Natural killer cell (primary cell): ENCODE measurements around the gene C12orf76. TPM values are rescaled to one million over a fixed set of nuclear protein-coding genes. Genes with fewer than 3 reads are reported as not detected.
A peak's percentile ranks its signal among the peaks of the same experiment; 100 is the strongest.

Experiments
- ATAC-seq, 3 donors: fragments of 150-1000 bp in 2 of 3; fragments of 200-7000 bp in 1 of 3; cut with Tn5 transposase; 1 replicate in 1 of 3; 2 replicates in 2 of 3; pipeline ENCODE4 v1.10.0; 2021; ENCODE audit warnings: mild to moderate bottlenecking in 2 of 3, moderate library complexity in 2 of 3
- DNase-seq, 2 donors: peaks; one replicate each; pipeline versions ENCODE4 v3.0.0 to v3.0.0-alpha.2; 2013 to 2021; ENCODE audit warnings: mixed read lengths in 1 of 2
- H3K27ac ChIP-seq: one replicate; pipeline ENCODE4 v1.5.1; 2013; ENCODE audit warnings: mild to moderate bottlenecking, low read length
- H3K27me3 ChIP-seq: one replicate; pipeline ENCODE4 v1.6.1; 2013; ENCODE audit warnings: low read length; ENCODE audit not compliant: control insufficient read depth, insufficient read depth
- H3K36me3 ChIP-seq: one replicate; pipeline ENCODE4 v1.6.1; 2013; ENCODE audit warnings: low read length; ENCODE audit not compliant: control insufficient read depth, insufficient read depth
- H3K4me1 ChIP-seq: one replicate; pipeline ENCODE4 v1.6.1; 2013; ENCODE audit warnings: low read length; ENCODE audit not compliant: control insufficient read depth, insufficient read depth
- H3K4me3 ChIP-seq: one replicate; pipeline ENCODE4 v1.5.1; 2013; ENCODE audit warnings: low read length
- H3K9me3 ChIP-seq: one replicate; pipeline ENCODE4 v1.6.1; 2013; ENCODE audit warnings: low read length; ENCODE audit not compliant: control insufficient read depth, insufficient read depth
- H3K27ac Mint-ChIP-seq, 2 donors: one replicate each; pipeline ENCODE4 v1.8.0; 2022; ENCODE audit warnings: mild to moderate bottlenecking in 2 of 2, mixed read lengths in 2 of 2, moderate library complexity in 1 of 2
- H3K27me3 Mint-ChIP-seq, 2 donors: one replicate each; pipeline ENCODE4 v1.8.0; 2022; ENCODE audit warnings: low read depth in 2 of 2, mixed read lengths in 2 of 2
- H3K36me3 Mint-ChIP-seq: one replicate; pipeline ENCODE4 v1.8.0; 2022; ENCODE audit warnings: mixed read lengths
- H3K4me1 Mint-ChIP-seq, 2 donors: one replicate each; pipeline ENCODE4 v1.8.0; 2022; ENCODE audit warnings: mixed read lengths in 2 of 2
- H3K4me3 Mint-ChIP-seq: one replicate; pipeline ENCODE4 v1.8.0; 2022; ENCODE audit warnings: mild to moderate bottlenecking, moderate library complexity, mixed read lengths
- H3K9me3 Mint-ChIP-seq, 2 donors: one replicate each; pipeline ENCODE4 v1.8.0; 2022; ENCODE audit warnings: mixed read lengths in 2 of 2
- CTCF ChIP-seq: fragments of 200-600 bp; IDR thresholded peaks from one replicate; pipeline ENCODE4 v1.8.0; 2022; ENCODE audit warnings: antibody characterized with exemption
- WGBS: methylation state at CpG from one replicate; pipeline ENCODE4 v1.1.7; 2013; ENCODE audit warnings: missing lambda C conversion rate; ENCODE audit not compliant: insufficient coverage; 5-methylcytosine and 5-hydroxymethylcytosine counted together
- intact Hi-C: fragments of 100-400 bp; cut with micrococcal nuclease; formaldehyde crosslinking; loops from one replicate; pipeline ENCODE4 v1.14.2; 2022
- total RNA-seq, 4 donors: library from RNA; stranded (reverse); fragments of 120-200 nt in 1 of 4; gene quantifications; one replicate each; pipeline versions ENCODE4 v1.2.3 to v1.2.4, GENCODE V29; 2013 to 2022

The C12orf76 gene
- total RNA-seq, 3 donors from 2014 or later (not counting 1 experiment from before 2014, with no cell fraction given): 9.9 to 12.1 (median 10.9) TPM

GRCh38 chr12:109998904-109999648, 49.2 kb downstream of the C12orf76 start, which contains the start of gene ANKRD13A:
ANKRD13A (plus strand) TSS chr12:109999430; CDS start chr12:109999689, 259 bp downstream.
- intact Hi-C loops: loop anchor here (5.0 to 10.0 kb wide), 5 partner anchors 48 to 427 kb away; partner anchors contain the start of genes C12orf76, FAM222A, GLTP and MMAB
- Histone ChIP-seq H3K4me3 (peak within 1 kb of the TSS; percentile 89), H3K27ac (peak within 1 kb of the TSS; percentile 96), H3K4me1 (peaks cover 49% of the 10 kb centered on the region), H3K36me3 (peaks cover 2% of the 10 kb centered on the region), H3K27me3 (no peaks in the 10 kb centered on the region), H3K9me3 (no peaks in the 10 kb centered on the region)
- DNase-seq (peak; percentile 83 to 96), ATAC-seq (peak; percentile 75 to 91 (median 79))
- no peak for TF ChIP-seq CTCF
- Mint-ChIP-seq H3K9me3 (no peaks in the 10 kb centered on the region), H3K27ac (peak within 1 kb of the TSS; percentile 93 to 96), H3K36me3 (no peaks in the 10 kb centered on the region), H3K27me3 (no peaks in the 10 kb centered on the region), H3K4me3 (peak within 1 kb of the TSS; percentile 97), H3K4me1 (peaks cover 46 to 67% of the 10 kb centered on the region in 2 donors)
- under 1% methylated on average over 62 of the region's 62 CpGs for WGBS

GRCh38 chr12:109998241-109998903, 50.0 kb downstream of the C12orf76 start:
- H3K27me3 ChIP-seq: no peaks in the 10 kb centered on the region
- H3K36me3 ChIP-seq: peaks cover under 1% of the 10 kb centered on the region
- H3K4me1 ChIP-seq: peaks cover 42% of the 10 kb centered on the region
- Mint-ChIP-seq H3K4me1 (peaks cover 47 to 69% of the 10 kb centered on the region in 2 donors), H3K27me3 (no peaks in the 10 kb centered on the region), H3K4me3 (peak overlapping the region; percentile 91), H3K27ac (peak overlapping the region; percentile 93 to 96), H3K9me3 (no peaks in the 10 kb centered on the region), H3K36me3 (no peaks in the 10 kb centered on the region)
- H3K4me3 ChIP-seq: peak overlapping the region; percentile 89
- 60% methylated on average over 8 of the region's 9 CpGs for WGBS
- DNase-seq (peak in 1 of 2 donors; percentile 21), ATAC-seq (no peak)
- TF ChIP-seq CTCF: no peak
- peak overlapping the region; percentile 96 for H3K27ac ChIP-seq
- no peaks in the 10 kb centered on the region for H3K9me3 ChIP-seq
- intact Hi-C loops: loop anchor here (5.0 to 10.0 kb wide), 5 partner anchors 49 to 426 kb away; partner anchors contain the start of genes C12orf76, FAM222A, GLTP and MMAB

- no peaks in the 10 kb centered on the region for H3K36me3 Mint-ChIP-seq
- H3K27me3 Mint-ChIP-seq: no peaks in the 10 kb centered on the region
- 74% methylated on average over 3 of the region's 4 CpGs for WGBS
- peak overlapping the region; percentile 93 to 96 for H3K27ac Mint-ChIP-seq
- no peaks in the 10 kb centered on the region for H3K27me3 ChIP-seq
- H3K4me1 ChIP-seq: peaks cover 41% of the 10 kb centered on the region
- no peak for ATAC-seq
- no peak for DNase-seq
- intact Hi-C loops: loop anchor here (5.0 to 10.0 kb wide), 5 partner anchors 50 to 425 kb away; partner anchors contain the start of genes C12orf76, FAM222A, GLTP and MMAB
- H3K4me3 ChIP-seq: no peak overlapping the region
- H3K9me3 Mint-ChIP-seq: no peaks in the 10 kb centered on the region
- no peak overlapping the region for H3K27ac ChIP-seq
- peaks cover 52 to 65% of the 10 kb centered on the region in 2 donors for H3K4me1 Mint-ChIP-seq
- peaks cover 1% of the 10 kb centered on the region for H3K36me3 ChIP-seq
- H3K9me3 ChIP-seq: no peaks in the 10 kb centered on the region
- H3K4me3 Mint-ChIP-seq: peak overlapping the region; percentile 91
- no peak for TF ChIP-seq CTCF
Measured at GRCh38 chr12:109997393-109997792, 50.9 kb downstream of the C12orf76 start.
